Fibroblast of skin of right quadriceps (primary cell): ENCODE results near the gene SDC3.
A peak's percentile ranks its signal among the peaks of the same experiment; 100 is the strongest.

ENCODE experiments used
- DNase-seq: peaks from one replicate; pipeline ENCODE4 v3.0.0-alpha.2; 2013

Gene SDC3

GRCh38 chr1:30904191-30904961, 4.2 kb downstream of the SDC3 start:
- no peak for DNase-seq

- DNase-seq: peak; percentile 25
These were observed 5.1 kb downstream of the SDC3 start for GRCh38 chr1:30903343-30904034.

GRCh38 chr1:30902593-30903290, 5.8 kb downstream of the SDC3 start:
- no peak for DNase-seq

GRCh38 chr1:30901798-30902581, 6.6 kb downstream of the SDC3 start:
- DNase-seq: no peak

GRCh38 chr1:30900931-30901560, 7.5 kb downstream of the SDC3 start:
- no peak for DNase-seq

- no peak for DNase-seq
These were observed 8.1 kb downstream of the SDC3 start for GRCh38 chr1:30900486-30900885.

GRCh38 chr1:30899577-30900389, 8.8 kb downstream of the SDC3 start:
- no peak for DNase-seq

- no peak for DNase-seq
These were observed 10.3 kb downstream of the SDC3 start for GRCh38 chr1:30898031-30898815.

- DNase-seq: no peak
These were observed 11.7 kb downstream of the SDC3 start for GRCh38 chr1:30896905-30897304.

- DNase-seq: peak; percentile 47
These were observed 12.5 kb downstream of the SDC3 start for GRCh38 chr1:30895944-30896660.

- peak; percentile 28 for DNase-seq
These were observed 13.1 kb downstream of the SDC3 start for GRCh38 chr1:30895382-30895943.

GRCh38 chr1:30894508-30894973, 14.0 kb downstream of the SDC3 start:
- DNase-seq: no peak

GRCh38 chr1:30893776-30894507, 14.6 kb downstream of the SDC3 start:
- DNase-seq: no peak

GRCh38 chr1:30892671-30893073, 15.9 kb downstream of the SDC3 start:
- DNase-seq: no peak

- DNase-seq: no peak
These were observed 17.4 kb downstream of the SDC3 start for GRCh38 chr1:30891227-30891552.

GRCh38 chr1:30890502-30891226, 17.9 kb downstream of the SDC3 start:
- no peak for DNase-seq

- DNase-seq: peak; percentile 69
These were observed 19.0 kb downstream of the SDC3 start for GRCh38 chr1:30889511-30889910.

- DNase-seq: no peak
These were observed 19.6 kb downstream of the SDC3 start for GRCh38 chr1:30888975-30889374.
